Stimulated activated naive CD8-positive, alpha-beta T cell treated with anti-CD3 and anti-CD28 coated beads, Interleukin-15, amount 100 ng/mL, for 72 hours (primary cell): ENCODE results near the gene FALEC.

Source experiments
- ATAC-seq: fragments of 150-1000 bp; cut with Tn5 transposase; 2 replicates; pipeline ENCODE4 v1.10.0; 2021; ENCODE audit warnings: mild to moderate bottlenecking, moderate library complexity
- DNase-seq, 2 donors: peaks; one replicate each; pipeline ENCODE4 v3.0.0; 2021 to 2022
- H3K27ac Mint-ChIP-seq, 2 donors: one replicate each; pipeline ENCODE4 v1.8.0; 2022; ENCODE audit warnings: mild to moderate bottlenecking in 2 of 2, mixed read lengths in 2 of 2, moderate library complexity in 2 of 2
- H3K27me3 Mint-ChIP-seq: one replicate; pipeline ENCODE4 v1.8.0; 2022; ENCODE audit warnings: mixed read lengths
- H3K4me1 Mint-ChIP-seq: one replicate; pipeline ENCODE4 v1.8.0; 2022; ENCODE audit warnings: mild to moderate bottlenecking, mixed read lengths
- H3K4me3 Mint-ChIP-seq, 2 donors: one replicate each; pipeline ENCODE4 v1.8.0; 2022; ENCODE audit warnings: mild to moderate bottlenecking in 2 of 2, mixed read lengths in 2 of 2, moderate library complexity in 1 of 2
- H3K9me3 Mint-ChIP-seq, 2 donors: one replicate each; pipeline ENCODE4 v1.8.0; 2022; ENCODE audit warnings: mixed read lengths in 2 of 2

FALEC gene

DNA sequence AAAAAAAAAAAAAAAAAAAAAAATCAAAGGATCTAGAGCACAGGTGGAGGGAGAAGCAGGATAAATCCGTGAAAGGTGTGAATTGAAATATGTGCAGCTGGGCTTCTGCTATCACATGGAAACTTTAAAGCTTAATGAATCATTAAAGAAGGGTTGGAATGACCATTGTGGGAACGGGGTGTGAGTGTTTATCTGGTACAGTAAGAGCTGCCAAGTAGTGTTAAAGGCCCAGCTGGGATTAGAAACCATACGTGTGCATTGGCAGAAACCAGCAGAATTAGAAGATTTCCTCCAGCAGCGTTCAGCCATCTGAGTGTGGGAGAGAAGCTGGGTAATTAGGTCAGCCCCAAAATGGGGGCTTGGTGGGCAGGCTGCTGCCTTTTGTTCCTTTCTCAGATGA lies 13.5 kb downstream of the FALEC start:
- H3K4me1 Mint-ChIP-seq: peaks cover 6% of the 10 kb centered on the region
- DNase-seq: no peak
- no peak overlapping the region for H3K27ac Mint-ChIP-seq
- H3K9me3 Mint-ChIP-seq: no peaks in the 10 kb centered on the region
- ATAC-seq: no peak
- no peak overlapping the region for H3K4me3 Mint-ChIP-seq
- H3K27me3 Mint-ChIP-seq: no peaks in the 10 kb centered on the region

GRCh38 chr1:150530491-150531159 lies 15.1 kb downstream of the FALEC start:
- no peak overlapping the region for H3K27ac Mint-ChIP-seq
- peaks cover 6% of the 10 kb centered on the region for H3K4me1 Mint-ChIP-seq

GRCh38 chr1:150532860-150533259 lies 17.3 kb downstream of the FALEC start:
- ATAC-seq (no peak), DNase-seq (no peak)
- Mint-ChIP-seq H3K9me3 (no peaks in the 10 kb centered on the region), H3K27ac (peak overlapping the region in 1 of 2 donors; percentile 42), H3K27me3 (no peaks in the 10 kb centered on the region), H3K4me3 (no peak overlapping the region), H3K4me1 (peaks cover 6% of the 10 kb centered on the region)

More at GRCh38 chr1:150530491-150531159, 15.1 kb downstream of the FALEC start:
- ATAC-seq: no peak
- no peaks in the 10 kb centered on the region for H3K9me3 Mint-ChIP-seq
- H3K4me3 Mint-ChIP-seq: no peak overlapping the region
- no peaks in the 10 kb centered on the region for H3K27me3 Mint-ChIP-seq
- DNase-seq: no peak

DNA sequence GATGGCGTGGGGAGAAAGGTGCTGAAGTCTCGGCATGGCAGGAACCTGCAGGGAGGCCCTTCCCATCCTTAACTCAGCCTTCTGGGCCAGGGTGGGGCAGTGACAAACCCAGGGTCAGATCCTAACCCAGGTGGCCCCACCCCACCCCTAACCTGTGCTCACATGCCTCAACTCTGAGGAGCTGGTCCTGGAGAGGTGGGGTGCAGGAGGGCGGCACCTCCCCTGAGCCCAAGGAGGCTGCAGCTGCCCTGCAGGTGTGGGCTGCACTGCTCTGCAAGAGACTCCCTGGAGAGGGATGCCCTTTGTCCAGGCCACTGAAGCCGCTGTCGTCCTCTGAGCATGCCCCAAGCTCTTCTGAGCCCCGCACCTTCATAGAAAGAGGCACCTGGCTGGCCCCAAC lies 18.4 kb downstream of the FALEC start:
- Mint-ChIP-seq H3K9me3 (no peaks in the 10 kb centered on the region), H3K4me1 (peaks cover 6% of the 10 kb centered on the region), H3K27me3 (no peaks in the 10 kb centered on the region), H3K4me3 (no peak overlapping the region), H3K27ac (no peak overlapping the region)
- no peak for ATAC-seq
- DNase-seq: no peak

DNA sequence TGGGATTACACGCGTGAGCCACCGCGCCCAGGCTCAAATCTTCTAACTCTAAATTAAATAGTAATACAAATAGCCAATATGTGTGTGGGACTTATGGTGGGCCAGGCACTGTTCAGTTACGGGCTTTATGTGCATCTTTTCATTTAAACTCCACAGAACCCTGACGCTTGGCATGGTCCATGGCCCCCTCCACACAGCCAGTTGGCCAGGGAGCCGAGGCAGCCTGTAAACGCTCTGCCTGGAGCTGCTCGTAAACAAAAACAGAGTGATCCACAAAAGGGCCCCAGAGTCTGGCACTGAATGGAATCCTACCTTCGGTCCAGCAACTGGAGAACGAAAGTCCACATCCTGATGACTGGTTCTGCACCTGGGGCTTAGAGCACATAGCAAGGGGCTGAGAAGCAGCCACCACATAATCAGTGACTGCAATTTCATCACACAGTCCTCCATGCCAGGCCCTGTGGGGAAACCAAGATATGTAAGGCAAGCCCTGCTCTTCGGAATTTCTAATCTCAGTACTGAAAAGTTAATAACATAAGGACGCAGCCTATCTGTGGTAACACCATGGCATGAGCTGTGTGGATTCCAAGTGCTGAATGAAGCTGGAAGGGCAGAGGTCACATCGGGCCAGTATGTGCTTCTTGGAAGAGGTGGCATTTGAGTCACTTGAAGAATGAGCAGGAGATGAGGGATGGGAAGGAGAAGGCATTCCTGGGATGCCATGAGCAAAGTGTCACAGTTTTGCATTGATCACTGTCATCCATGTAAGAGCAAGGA lies 20.1 kb downstream of the FALEC start:
- no peak overlapping the region for H3K4me3 Mint-ChIP-seq
- no peak for ATAC-seq
- H3K27ac Mint-ChIP-seq: no peak overlapping the region
- H3K27me3 Mint-ChIP-seq: no peaks in the 10 kb centered on the region
- DNase-seq: no peak
- H3K4me1 Mint-ChIP-seq: peaks cover 6% of the 10 kb centered on the region
- no peaks in the 10 kb centered on the region for H3K9me3 Mint-ChIP-seq

DNA sequence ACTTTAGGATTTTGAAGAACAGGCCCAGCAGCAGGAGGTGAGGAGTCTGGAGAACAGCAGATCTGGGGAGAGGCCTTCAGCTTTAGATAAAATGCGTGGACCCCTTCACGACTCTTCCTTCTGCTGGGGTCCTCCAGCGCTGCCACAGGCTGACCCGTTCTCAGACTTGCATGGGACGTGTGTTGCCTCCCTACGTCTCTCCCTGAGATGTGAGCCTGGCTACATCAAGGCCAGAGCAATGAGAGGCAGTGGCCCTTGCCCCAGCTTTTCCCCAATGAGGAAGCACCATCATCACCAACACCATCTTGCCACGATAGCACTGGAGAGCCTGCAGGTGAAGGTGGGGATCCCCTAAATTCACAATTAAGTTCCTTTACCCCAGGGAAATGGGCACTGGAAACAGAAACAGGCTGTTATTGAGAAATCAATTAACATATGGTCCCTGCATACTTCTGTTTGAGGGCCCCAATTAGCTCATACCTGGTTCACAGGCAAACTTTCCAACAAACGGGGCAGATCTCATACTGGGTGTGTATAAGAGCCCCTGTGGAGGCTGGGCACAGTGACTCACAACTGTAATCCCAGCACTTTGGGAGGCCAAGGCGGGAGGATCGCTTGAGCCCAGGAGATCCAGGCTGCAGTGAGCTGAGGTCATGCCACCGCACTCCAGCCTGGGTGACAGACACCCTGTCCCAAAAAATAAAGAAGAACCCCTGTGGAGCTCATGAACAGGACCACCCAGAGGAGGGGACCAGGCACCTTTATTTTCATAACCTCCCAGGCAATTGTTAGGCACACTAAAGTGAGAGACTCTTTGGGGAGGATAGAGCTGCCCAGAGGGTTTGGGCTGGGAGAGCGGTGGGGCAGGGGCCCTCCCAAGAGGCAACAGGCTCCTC lies 21.5 kb downstream of the FALEC start:
- no peak for DNase-seq
- Mint-ChIP-seq H3K4me3 (no peak overlapping the region), H3K27me3 (no peaks in the 10 kb centered on the region), H3K9me3 (no peaks in the 10 kb centered on the region), H3K4me1 (peaks cover 6% of the 10 kb centered on the region), H3K27ac (no peak overlapping the region)
- no peak for ATAC-seq

GRCh38 chr1:150537732-150538684 lies 22.5 kb downstream of the FALEC start:
- no peak for DNase-seq
- Mint-ChIP-seq H3K27ac (peak overlapping the region in 1 of 2 donors; percentile 57), H3K27me3 (no peaks in the 10 kb centered on the region), H3K9me3 (no peaks in the 10 kb centered on the region), H3K4me1 (no peaks in the 10 kb centered on the region), H3K4me3 (no peak overlapping the region)
- no peak for ATAC-seq

DNA sequence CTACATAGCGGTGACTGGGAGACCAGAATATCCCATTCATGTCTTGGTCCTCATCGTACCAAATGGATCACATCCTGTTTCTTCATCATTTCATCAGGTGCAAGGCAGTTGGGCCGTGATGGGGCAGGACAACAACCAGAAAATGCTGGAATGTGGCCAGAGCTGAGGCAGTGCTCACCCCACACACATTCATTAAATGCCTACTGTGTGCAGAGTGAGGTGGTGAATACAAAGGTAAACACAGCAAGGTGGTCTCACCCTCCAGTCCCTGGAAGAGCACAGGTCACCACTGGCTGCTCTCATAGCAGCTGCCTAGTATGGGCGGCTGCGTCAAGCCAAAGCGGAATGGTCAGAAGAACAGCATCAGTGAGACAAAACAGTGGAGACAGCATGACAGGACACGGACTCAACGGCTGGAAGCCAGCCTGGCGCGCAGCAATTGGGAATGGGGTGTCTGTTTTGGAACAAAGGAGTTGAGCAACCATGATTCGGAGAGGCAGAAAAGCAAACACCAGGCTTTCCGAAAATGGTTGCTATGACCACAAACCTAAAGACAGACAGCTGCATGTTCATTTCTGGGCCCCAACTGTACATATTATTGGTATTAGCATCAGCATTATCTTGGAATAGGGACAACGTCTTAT lies 28.1 kb downstream of the FALEC start:
- Mint-ChIP-seq H3K27ac (no peak overlapping the region), H3K4me3 (no peak overlapping the region), H3K9me3 (no peaks in the 10 kb centered on the region), H3K27me3 (peaks cover 31% of the 10 kb centered on the region), H3K4me1 (no peaks in the 10 kb centered on the region)
- no peak for ATAC-seq
- DNase-seq: no peak

DNA sequence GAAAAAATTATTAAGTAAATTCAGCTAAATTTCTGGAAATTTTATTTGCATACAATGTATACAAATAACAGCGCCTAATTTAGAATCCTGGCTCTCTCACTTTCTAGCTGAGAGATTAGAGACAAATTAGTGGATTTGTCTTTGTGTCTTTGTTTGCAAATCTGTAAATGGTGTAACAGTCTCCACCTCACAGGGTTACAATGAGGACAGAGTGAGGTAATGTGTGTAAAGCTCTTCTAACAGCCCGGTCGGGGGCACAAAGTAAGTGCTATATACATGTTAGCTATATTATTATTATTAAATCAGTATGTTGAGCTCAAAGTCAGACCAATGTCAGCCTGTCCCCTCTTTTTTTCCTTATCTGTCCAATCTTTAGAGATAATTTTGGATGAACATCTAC lies 28.7 kb downstream of the FALEC start:
- peaks cover under 1% of the 10 kb centered on the region for H3K4me1 Mint-ChIP-seq

GRCh38 chr1:150545486-150546032 lies 30.0 kb downstream of the FALEC start:
- Mint-ChIP-seq H3K27ac (no peak overlapping the region), H3K27me3 (peaks cover 46% of the 10 kb centered on the region), H3K4me3 (no peak overlapping the region), H3K4me1 (peaks cover 13% of the 10 kb centered on the region), H3K9me3 (no peaks in the 10 kb centered on the region)
- DNase-seq (no peak), ATAC-seq (no peak)

More for the DNA sequence above, 28.7 kb downstream of the FALEC start:
- DNase-seq (no peak), ATAC-seq (no peak)
- H3K27ac Mint-ChIP-seq: no peak overlapping the region
- no peak overlapping the region for H3K4me3 Mint-ChIP-seq
- no peaks in the 10 kb centered on the region for H3K9me3 Mint-ChIP-seq
- peaks cover 32% of the 10 kb centered on the region for H3K27me3 Mint-ChIP-seq

DNA sequence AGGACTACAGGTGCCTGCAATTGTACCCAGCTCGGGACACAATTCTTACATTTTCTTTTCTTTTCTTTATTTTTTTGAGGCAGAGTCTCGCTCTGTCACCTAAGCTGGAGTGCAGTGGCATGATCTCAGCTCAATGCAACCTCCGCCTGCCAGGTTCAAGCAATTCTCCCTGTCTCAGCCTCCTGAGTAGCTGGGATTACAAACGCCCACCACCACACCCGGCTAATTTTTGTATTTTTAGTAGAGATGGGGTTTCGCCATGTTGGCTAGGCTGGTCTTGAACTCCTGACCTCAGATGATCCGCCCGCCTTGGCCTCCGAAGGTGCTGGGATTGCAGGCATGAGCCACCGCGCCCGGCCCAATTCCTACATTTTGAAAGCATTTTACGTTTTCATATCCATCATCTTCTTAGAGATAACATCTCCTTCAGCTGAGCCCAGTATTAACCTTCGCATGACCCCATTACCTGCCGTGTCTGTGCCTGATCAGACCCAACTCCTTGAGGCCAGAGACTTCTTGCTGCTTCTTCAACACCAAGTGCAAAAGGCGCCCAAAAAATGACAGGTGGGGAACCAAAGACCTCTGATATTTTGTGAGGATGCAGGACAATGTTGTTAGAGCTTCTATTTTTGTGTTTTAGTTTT lies 30.9 kb downstream of the FALEC start:
- Mint-ChIP-seq H3K4me3 (no peak overlapping the region), H3K4me1 (peaks cover 21% of the 10 kb centered on the region), H3K27ac (no peak overlapping the region), H3K27me3 (peaks cover 55% of the 10 kb centered on the region), H3K9me3 (no peaks in the 10 kb centered on the region)
- ATAC-seq (no peak), DNase-seq (no peak)

- Mint-ChIP-seq H3K4me1 (peaks cover 40% of the 10 kb centered on the region), H3K27ac (no peak overlapping the region), H3K4me3 (peak overlapping the region; percentile 67 to 71), H3K9me3 (no peaks in the 10 kb centered on the region), H3K27me3 (peaks cover 73% of the 10 kb centered on the region)
- ATAC-seq (no peak), DNase-seq (no peak)
Measured at GRCh38 chr1:150548324-150548631, 32.7 kb downstream of the FALEC start.

- DNase-seq (peak; percentile 52 to 54), ATAC-seq (peak; percentile 81)
- Mint-ChIP-seq H3K4me1 (peaks cover 43% of the 10 kb centered on the region), H3K27me3 (peaks cover 69% of the 10 kb centered on the region), H3K9me3 (no peaks in the 10 kb centered on the region), H3K27ac (peak within 1 kb of the TSS in 1 of 2 donors; percentile 52), H3K4me3 (peak within 1 kb of the TSS; percentile 80 to 84)
Measured at GRCh38 chr1:150548632-150549495, 33.3 kb downstream of the FALEC start, which contains the start of gene ADAMTSL4. TSS of gene ADAMTSL4 (plus strand) at chr1:150549408. CDS start at chr1:150552289, 2,881 bp downstream.
